ENCODE data around the gene GLRA3.
"Not testable (repeated sequence)": the region's sequence is repeated elsewhere in the genome, so short reads cannot be mapped to it uniquely, and the experiment has no call there.

The GLRA3 gene

GRCh38 chr4:174714393-174715211, 114.4 kb downstream of the GLRA3 start:
- no peak for DNase-seq (ENCODE audit: low read depth in 2 of 2)

DNA sequence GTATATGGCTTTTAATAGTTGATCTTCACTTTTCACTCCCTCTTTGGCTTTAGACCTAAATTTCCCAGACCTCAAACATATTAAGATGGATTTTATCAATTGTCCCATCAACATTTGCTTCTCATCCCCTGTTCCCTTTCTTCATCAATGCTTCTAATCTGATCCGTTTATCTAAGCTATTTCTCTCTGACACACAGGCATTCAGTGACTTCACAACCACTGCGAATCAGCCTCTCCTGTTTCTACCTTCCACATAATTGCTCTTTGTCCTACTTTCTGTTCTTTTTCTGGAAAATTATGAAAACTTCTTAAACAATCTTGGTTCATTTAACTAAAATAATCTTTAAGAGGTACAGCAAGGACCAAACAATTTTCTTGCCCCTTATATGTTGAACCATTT, 115.2 kb downstream of the GLRA3 start:
- DNase-seq (ENCODE audit: low read depth in 2 of 2) = no peak

GRCh38 chr4:174713181-174713580, 115.9 kb downstream of the GLRA3 start:
- DNase-seq (ENCODE audit: low read depth in 2 of 2) = no peak

DNA sequence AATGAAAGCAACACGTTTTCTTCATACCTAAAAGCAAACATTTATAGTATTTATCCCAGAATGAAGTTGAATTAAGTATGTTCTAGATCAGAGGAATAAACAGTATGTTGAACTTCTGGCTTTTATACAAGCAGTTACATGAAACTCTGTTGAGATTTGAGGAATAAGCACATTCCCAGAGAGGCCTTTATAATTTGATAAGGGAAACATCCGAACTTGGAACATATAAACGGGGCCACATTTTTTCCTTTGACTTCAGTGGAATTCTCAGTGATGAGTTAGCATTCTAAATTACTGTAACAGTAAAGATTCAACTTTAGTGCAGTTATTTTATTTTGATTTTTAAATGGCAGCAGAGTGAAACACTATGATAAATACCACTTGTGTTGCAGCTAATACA, 119.5 kb downstream of the GLRA3 start:
- no peak for DNase-seq (ENCODE audit: low read depth in 2 of 2)

- no peak for DNase-seq (ENCODE audit: low read depth in 2 of 2)
Measured at GRCh38 chr4:174708381-174708780, 120.7 kb downstream of the GLRA3 start.

DNA sequence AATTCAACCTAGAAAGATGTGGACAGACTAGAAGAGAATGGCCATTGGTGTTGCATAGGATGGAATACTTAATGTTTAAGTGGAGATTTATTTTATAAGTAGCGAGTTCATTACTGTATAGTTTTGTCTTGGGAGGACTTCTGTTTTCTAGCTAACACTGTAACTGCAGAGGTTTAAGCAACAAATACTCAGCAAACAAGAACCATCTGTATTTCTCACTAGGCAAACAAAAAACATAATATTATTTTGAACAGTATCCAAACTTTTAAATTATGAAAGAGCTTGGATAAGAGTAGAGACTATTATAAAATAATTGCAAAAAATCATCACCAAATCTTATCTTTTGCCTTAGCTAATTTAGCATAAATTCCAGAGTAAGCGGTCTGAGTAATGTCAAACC, 121.1 kb downstream of the GLRA3 start:
- DNase-seq (ENCODE audit: low read depth in 2 of 2) = no peak

GRCh38 chr4:174707051-174707676, 121.9 kb downstream of the GLRA3 start:
- no peak for DNase-seq (ENCODE audit: low read depth in 2 of 2)

GRCh38 chr4:174702979-174703478, 126.0 kb downstream of the GLRA3 start:
- DNase-seq (ENCODE audit: low read depth in 2 of 2) = no peak

- no peak for DNase-seq (ENCODE audit: low read depth in 2 of 2)
Measured at GRCh38 chr4:174699654-174700053, 129.4 kb downstream of the GLRA3 start.

DNA sequence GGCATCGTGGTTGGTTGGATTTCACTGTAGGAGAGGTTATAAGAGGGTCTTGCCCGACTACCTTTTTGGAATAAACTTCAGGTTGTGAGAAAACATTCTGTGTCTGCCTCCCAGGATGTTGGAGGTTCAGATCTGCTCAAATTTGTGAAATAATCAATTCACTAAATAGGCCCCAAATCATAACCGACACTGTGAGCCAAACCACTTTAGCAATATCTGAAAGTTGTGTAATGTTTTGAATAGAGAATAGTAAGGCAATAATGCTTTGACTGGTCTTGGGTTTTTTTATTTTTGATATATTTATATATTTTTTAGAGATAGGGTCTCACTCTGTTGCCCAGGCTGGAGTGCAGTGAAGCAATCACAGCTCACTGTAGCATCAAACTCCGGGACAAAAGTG, 131.2 kb downstream of the GLRA3 start:
- DNase-seq (ENCODE audit: low read depth in 2 of 2) = no peak

GRCh38 chr4:174697202-174697601, 131.8 kb downstream of the GLRA3 start:
- DNase-seq (ENCODE audit: low read depth in 2 of 2) = peak; percentile 74 to 83

GRCh38 chr4:174696657-174697056, 132.4 kb downstream of the GLRA3 start:
- no peak for DNase-seq (ENCODE audit: low read depth in 2 of 2)

DNA sequence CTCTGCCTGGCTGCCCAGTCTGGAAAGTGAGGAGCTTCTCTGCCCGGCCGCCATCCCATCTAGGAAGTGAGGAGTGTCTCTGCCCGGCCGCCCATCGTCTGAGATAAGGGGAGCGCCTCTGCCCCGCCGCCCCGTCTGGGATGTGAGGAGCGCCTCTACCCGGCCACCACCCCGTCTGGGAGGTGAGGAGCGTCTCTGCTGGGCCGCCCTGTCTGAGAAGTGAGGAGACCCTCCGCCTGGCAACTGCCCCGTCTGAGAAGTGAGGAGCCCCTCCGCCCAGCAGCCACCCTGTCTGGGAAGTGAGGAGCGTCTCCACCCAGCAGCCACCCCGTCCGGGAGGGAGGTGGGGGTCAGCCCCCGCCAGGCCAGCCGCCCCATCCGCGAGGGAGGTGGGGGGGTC, 137.2 kb downstream of the GLRA3 start:
- DNase-seq (ENCODE audit: low read depth in 2 of 2) = not testable (repeated sequence)

DNA sequence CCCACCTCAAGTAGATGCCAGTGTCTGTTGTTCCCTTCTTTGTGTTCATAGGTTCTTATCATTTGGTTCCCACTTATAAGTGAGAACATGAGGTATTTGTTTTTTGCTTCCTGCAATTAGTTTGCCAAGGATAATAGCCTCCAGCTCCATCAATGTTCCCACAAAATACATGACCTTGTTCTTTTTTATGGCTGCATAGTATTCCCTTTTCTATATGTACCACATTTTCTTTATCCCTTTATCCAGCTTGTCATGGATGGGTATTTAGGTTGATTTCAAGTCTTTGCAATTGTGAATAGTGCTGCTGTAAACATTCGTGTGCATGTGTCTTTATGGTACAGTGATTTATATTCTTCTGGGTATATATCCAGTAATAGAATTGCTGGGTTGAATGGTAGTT, 138.4 kb downstream of the GLRA3 start:
- no peak for DNase-seq (ENCODE audit: low read depth in 2 of 2)

GRCh38 chr4:174689618-174690017, 139.4 kb downstream of the GLRA3 start:
- DNase-seq (ENCODE audit: low read depth in 2 of 2) = no peak

GRCh38 chr4:174686826-174687225, 142.2 kb downstream of the GLRA3 start:
- no peak for DNase-seq (ENCODE audit: low read depth in 2 of 2)

GRCh38 chr4:174681723-174682300, 147.2 kb downstream of the GLRA3 start:
- DNase-seq (ENCODE audit: low read depth in 2 of 2) = peak in 1 of 2 experiments; percentile 53

DNA sequence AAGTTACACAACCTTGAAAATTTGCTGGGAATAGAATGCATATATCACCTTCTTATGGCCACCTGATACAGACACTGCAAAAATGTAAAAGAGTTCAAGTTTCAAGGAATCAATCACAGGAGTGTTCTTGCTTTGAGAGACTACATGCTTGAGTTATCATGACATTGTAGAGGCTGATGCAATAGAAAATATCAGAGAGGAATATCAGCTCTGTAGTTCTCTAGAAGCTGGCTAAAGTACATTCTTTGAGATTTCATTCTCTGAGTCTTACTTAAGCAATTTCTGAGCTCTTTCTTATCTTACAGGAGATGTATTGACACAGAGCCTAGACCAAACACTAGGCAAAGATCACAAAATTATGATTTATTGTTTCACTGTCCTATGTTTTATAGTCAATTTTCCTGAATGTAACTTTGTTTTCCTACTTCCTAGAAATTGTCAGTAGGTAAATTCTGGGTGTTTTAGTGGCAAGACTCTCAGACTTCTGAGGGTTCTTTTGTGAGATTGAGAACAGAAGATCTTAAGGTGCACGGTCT, 154.7 kb downstream of the GLRA3 start:
- DNase-seq (ENCODE audit: low read depth in 2 of 2) = peak; percentile 29 to 38

- no peak for DNase-seq (ENCODE audit: low read depth in 2 of 2)
Measured at GRCh38 chr4:174673865-174674264, 155.2 kb downstream of the GLRA3 start.

GRCh38 chr4:174672276-174672675, 156.8 kb downstream of the GLRA3 start:
- no peak for DNase-seq (ENCODE audit: low read depth in 2 of 2)

DNA sequence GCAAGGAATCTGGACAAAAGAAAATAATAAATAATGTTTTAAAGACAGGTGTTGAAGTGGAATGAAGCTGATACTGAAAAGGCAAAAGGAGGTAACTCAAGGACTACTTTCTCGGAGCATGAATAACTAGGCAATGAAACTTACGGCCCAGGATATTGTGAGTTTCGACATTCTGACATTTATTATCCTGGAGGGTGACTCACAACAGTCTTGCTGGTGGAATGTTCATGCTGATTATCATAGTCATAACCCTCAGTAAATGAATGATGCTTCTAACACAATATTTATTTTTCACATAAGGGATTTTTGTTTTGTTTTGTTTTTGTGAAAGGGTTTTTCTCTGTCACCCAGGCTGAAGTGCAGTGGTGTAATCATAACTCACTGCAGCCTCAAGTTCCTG, 159.8 kb downstream of the GLRA3 start:
- peak; percentile 83 to 86 for DNase-seq (ENCODE audit: low read depth in 2 of 2)

DNA sequence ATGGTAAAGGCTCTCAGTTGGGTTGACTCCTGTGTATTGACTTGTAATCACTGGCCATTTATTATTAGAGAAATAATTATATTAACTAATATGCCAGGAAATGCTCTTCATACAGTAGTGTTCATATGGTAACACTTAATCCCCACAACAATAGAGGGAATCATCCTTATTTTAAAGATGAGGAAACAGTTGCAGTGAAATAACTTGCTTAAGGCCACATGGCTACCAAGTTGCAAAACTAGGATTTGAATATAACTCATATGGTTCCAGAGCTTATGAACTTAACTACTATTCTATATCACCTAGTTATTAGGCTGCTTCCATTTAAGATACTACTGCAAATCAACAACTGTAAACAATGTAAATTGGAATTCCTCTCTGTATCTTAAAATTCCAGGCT, 163.2 kb downstream of the GLRA3 start:
- DNase-seq (ENCODE audit: low read depth in 2 of 2) = no peak

- DNase-seq (ENCODE audit: low read depth in 2 of 2) = peak; percentile 92 to 95
Measured at GRCh38 chr4:174663216-174663615, 165.8 kb downstream of the GLRA3 start.
